GM21723 (cell line): ENCODE measurements around the gene TCHHL1.
"Not testable (repeated sequence)": the region's sequence is repeated elsewhere in the genome, so short reads cannot be mapped to it uniquely, and the experiment has no call there.

Experiments
- ATAC-seq: cut with Tn5 transposase; IDR thresholded peaks from one replicate; pipeline ENCODE4 v1.9.1; 2021; ENCODE audit warnings: mild to moderate bottlenecking, moderate library complexity; ENCODE audit not compliant: unreplicated experiment

TCHHL1 gene

DNA sequence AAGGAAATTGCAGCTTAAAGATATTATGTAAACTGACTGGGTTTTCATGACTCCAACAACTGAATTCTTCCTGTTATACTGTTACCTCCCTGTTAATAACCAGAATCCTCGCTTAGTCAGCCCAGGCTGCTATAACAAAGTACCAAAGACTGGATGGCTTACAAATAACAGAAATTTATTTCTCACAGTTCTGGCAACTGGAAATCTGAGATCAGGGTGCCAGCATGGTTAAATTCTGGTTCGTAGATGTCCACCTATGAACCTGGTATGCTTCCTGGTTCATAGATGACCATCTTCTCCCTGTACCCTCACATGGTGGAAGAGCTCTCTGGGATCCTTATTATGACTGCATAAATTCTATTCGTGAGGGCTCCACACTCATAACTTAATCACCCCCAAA lies 8.1 kb upstream of the TCHHL1 start:
- ATAC-seq: no peak

DNA sequence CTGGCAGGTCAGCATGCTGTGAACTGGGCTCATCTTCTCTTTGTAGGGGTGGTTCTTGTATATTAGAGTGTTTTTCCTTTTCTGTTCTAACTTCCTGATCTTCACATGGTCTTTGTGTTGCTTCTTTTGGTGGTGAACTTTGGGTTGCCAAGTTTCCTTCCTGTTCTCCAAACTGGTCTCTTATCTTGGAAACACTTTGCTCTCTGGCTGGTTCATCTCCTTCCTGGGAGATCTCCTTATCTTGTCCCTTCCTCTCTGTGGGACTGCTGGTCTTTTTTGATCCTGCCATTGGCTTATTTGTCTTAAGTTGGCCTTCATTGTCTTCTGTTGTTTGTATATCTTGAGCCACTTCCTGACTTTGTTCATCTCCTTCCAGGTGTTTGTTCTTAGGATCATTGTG lies 2.1 kb downstream of the TCHHL1 start:
- no peak for ATAC-seq

DNA sequence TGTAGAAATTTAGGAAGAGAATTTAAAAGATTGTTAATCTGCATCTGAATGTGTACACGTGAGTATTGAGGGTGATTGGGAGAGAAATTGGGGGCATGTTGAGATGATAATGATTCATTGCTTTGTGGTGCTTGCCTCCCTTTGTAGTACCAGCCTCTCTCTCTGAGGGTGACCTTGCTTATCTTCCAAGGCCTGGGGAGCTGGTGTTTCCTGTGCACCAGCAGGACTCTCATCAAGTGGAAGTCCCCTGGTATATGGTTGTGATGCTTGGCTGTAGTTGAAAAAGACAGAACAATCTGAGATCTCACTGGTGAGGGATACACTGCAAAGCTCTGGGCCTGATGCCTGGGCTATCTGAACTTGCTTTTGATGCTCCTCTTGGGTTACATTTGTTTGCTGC lies 4.0 kb downstream of the TCHHL1 start:
- ATAC-seq: no peak

DNA sequence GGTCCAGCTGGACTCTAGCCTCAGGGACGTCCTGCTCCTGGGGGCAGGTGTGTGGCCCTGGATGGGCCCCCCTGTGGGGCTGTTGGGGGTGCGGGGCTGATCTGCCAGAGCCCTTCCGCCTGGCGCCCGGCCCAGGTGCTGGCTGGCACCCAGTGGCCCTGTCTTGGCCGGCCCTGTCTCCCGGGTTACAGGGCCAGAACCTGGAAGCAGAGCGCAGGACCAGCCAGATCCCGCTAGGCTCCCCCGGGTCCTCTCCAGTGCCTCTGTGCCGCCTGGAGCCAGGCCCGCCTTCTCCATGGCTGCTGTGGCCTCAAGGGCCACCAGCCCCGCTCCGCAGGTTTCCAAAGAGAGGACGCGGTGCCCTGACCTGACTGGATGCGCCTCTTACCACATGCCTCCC lies 7.8 kb downstream of the TCHHL1 start:
- ATAC-seq: not testable (repeated sequence)

DNA sequence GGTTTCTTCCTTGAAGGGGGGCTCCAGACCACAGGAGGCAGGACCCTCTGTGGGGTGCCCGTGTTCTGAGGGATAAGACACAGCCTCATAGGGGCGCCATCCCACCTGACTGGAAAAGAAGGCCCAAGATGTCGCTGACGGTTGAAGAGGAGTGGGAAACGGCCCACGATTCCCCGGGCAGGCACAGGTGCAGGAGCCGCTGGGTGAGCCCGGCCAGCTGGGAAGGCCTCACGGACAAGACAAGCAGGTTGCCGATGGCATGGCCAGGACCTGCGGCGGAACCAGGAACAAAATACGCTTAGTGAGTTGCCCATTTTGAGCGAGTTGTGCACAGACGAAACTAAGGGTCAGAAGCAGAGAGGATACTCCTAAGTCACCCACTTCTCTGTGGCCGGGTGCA lies 8.4 kb downstream of the TCHHL1 start:
- not testable (repeated sequence) for ATAC-seq

DNA sequence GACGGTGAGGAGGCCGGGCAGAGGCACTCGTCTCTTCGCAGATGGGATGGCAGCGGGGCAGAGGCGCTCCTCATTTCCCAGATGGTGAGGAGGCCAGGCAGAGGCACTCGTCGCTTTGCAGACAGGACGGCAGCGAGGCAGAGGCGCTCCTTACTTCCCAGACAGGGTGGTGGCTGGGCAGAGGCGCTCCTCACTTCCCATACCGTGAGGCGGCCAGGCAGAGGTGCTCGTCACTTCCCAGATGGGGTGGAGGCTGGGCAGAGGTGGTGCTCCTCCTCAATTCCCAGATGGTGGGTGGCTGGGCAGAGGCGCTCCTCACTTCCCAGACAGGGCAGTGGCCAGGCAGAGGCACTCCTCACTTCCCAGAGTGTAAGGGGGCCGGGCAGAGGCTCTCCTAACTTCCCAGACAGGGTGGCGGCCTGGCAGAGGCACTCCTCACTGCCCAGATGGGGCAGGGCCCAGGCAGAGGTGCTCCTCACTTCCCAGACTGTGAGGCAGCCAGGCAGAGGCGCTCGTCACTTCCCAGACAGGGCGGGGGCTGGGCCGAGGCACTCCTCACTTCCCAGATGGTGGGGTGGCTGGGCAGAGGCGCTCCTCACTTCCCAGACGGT lies 9.9 kb downstream of the TCHHL1 start:
- no peak for ATAC-seq

DNA sequence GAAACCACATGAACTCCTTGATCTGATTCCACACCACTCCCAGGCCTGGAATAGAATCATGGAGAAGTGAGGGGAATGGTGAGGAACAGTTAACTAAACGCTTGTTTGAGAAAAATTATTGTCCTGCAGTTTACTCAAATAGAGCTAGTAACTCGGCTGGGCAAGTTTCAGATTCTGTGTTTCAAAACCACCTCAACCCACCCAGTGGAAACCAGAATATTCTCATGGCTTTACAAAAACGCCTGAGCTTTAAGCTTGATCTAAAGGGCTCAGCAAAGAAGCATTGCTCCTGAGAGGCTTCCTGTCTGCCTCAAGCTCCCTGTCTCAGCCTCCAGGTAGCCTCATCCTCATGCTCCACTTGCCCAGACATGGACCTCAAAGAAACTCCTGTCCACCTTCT lies 16.6 kb downstream of the TCHHL1 start:
- ATAC-seq: no peak

DNA sequence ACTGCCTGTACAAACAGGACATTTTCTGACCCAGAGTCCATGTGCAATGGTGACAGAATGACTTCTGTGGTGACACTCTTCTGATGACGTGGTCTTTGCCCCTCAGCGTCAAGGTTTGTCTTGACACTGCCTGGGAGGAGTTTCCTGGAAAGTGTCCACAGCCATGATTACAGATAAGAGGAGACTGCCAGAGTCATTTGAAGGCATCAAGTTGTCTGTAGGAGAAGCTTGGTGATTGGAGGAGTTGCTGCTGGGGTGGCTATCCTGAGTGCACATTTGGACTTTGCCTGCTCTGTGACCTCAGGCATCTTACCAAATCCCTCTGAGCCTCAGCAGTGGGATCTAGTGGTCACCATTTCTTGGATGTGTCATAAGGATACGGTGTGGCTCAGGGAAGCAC lies 17.7 kb downstream of the TCHHL1 start:
- no peak for ATAC-seq

DNA sequence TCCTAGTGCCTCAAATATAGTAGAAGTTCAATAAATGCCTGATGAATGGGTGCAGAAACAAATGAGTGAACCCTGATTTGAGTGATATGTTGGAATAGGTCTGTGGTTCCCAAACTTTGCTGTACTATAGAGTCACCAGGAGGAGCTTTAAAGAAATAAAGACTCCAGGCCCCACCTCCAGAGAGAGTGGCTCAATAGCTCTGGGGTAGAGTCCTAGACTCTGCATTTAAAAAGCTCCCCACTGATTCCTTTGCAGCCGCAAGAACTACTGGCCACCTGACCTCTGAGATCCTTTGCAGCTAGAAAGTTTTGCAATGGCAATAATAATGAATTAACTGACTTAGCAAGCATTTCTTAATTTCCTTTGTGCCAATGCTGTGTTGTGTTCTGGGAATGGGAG lies 20.9 kb downstream of the TCHHL1 start:
- ATAC-seq: no peak

DNA sequence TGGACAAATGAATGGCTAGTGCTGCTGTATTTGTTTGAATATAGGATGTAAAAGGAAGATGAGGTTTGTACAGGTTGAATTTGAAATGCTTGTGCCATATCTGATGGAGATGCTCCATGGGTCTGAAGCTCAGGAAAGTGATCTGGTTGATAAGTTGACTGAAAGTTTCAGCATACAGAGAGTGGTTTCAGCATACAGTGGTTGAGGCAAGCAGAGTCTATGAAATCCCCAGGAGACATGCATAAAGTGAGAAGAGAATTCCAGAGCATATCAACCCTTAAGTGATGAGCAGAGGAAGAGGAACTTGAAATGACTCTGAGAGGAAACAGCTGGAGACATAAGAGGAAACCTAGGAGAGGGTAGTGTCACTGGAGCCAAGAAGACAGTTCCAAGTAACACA lies 21.7 kb downstream of the TCHHL1 start:
- no peak for ATAC-seq

DNA sequence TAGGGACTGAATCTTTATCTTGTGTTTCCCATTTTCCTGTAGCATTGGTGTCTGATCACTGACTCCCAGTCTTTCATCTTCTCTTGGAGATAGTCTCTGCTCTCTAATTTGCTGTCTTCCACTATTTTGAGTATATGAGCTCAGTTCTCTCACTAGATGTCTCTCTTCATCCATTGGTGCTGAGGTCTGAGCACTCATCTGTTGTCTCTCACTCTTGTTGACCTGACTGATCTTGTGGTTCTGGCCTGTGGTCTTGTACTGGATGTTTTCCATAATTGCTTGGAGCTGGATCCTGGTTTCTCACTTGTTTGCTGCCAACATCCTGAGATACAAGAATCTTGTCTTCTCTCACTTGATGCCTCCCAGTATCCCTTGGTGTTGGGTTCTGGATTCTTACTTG lies 26.9 kb downstream of the TCHHL1 start:
- no peak for ATAC-seq

DNA sequence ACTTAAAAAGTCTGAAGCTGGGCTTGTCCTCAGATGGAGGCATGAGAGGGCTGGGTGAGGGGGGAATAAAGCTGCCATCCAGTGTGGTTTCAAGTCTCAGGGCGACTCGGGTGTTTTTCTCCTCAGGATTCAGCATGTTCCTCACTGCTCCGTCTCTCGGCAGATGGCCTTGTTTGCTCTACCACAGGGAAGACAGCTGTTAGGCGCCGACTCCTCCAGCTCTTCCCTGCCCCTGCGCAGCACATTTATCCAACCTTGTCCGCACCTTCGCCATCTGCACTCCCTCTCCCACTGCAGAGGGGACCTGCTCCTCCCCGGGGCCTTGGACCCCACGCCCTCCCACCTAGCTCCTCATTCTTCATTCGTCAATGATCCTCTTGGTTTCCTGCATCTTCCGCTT lies 35.5 kb downstream of the TCHHL1 start:
- ATAC-seq: no peak

DNA sequence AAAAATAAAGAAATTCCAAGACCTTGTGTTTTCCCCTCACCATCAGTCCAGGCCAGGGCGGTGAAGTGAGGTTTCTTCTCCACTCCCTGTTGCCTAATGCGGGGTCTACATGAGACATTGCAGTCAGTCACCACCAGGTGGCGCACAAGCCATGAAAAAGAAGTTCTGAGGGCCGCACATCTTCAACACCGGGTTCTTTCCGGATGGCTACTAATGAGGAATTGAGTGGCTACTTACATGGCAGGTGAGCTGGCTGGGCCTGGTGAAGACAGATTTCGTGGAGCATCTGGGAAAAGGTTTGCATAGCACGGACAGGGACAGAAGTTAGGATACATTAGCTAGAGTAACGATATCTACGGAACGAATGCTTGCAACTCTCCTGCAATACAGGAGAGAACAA lies 36.3 kb downstream of the TCHHL1 start:
- ATAC-seq: no peak

DNA sequence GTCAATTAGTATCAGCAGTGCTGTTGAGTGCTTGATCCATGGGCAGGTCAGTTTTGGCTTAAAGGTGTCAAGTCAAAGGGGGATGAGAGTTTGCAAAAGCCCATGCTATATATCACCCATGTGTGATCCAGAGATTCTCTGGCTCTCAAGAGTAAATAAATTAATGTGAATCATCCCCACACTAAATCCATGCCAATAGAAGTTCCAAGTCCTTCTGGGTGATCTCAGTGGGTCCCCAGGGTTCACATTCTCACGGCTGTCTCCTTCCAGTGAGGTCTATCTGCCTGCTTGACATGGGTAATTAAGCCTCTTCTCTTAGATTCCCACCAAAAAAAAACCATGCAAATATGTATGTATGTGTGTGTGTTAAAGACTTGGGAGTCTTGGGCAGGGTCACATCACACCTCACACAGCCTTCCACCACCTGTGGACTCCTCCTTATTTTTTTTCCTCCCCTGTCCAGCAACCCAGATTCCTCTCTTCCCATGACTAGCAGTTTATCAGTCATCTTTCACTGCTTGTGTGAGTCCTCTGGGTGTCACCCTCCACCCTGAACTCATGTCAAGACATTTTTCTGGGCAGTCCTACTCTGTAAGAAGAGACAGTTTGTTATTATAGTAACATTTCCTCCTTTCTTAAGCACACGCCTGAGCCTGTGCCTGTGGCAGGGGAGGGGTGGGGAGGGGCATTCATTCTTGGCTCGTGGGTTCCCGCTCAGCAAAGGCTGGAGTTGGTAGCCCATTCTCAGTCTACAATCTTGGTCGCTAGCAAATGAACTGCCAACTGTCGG lies 37.8 kb downstream of the TCHHL1 start:
- ATAC-seq: no peak

DNA sequence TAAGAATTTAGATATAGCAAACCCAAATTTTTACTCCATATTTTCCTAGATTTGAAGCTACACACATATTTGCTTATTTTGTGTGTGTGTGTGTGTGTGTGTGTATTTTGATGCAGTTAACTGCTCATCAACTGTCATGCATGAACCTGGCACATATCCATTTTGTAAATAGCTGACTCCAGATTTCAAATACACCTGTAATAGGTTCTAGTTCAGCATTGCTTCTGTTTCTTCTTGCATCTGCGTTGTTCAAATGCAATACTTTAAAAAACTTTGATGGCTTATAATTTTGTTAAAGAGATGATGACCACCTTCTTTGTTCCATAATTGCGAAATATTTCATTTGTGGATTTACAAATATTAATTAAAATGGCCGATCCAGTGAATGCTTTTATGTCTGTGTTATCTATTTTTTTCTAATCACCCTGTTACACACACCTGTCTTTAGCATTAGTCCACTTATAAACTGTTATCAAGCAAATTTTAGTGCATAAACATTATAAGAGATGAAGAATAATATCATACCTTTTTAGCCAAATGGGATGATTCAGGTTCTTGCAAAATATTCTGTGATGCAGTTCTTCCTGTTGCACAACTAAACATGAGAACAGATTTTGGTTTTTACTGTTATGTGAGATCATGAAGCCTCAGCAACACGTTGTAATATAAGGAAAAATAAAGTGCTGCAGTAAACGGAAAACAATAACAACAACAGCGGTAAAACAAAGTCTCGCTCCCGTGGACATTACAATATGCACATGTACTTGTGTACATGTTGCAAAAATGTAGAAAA lies 39.4 kb downstream of the TCHHL1 start:
- no peak for ATAC-seq

DNA sequence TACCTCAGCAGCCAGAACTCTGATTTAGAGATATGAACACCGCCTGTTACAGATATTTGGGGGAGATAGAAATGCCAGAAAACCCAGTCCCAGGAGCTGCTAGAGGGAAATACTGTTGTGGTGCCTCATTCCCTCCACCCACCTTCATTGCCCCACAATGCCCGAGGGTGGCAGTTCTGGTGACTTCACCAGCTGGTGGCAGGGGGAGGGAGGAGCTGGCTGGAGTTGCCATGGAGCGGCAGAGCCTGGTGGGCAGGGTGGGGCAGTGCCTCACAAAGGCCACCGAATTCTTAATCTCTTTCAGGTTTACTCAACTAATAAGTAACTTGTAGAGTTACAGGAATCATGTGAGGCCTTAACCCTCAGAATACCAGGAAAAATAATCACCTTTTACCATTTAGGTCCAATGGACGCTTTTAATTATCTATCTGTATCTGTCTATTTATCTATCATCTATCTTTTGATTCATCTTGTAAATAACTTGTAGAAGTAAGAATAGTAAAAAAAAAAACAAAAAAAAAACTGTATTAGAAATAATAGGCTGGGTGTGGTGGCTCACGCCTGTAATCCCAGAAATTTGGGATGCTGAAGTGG lies 40.4 kb downstream of the TCHHL1 start:
- ATAC-seq: peak; percentile 7

DNA sequence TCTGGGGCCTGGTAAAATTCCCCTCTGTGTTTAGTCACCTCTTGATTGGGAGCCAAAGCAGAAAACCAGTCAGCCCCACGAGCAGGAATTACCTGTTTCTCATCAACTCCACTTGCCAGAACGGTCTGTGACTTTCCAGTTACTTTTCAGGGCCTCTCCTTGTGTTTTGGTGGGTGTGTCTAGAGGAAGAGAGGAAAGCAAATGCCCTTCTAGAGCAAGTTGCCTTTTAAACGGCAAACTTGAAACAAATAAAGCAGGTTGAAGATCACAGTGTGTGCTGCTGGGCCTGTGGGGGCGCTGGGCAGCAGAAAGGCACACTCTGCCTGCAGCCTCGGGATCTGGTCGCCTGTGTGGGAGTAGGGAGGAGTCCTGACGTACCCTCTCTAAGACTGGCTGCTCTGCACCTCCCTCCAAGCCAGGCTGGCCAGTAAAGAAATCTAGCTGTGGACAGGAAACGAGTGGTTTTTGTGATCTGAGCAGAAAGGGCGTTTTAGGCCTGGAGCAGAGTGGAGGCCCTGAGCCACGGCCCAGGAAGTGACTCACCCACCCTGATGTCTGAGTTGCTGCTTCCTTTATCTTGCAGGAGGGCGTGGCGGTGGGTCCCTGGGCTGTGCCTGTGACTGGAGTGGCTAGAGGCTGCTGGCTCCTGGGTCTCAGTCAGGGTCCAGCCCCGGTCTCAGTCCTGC lies 41.0 kb downstream of the TCHHL1 start:
- ATAC-seq: peak; percentile 93

DNA sequence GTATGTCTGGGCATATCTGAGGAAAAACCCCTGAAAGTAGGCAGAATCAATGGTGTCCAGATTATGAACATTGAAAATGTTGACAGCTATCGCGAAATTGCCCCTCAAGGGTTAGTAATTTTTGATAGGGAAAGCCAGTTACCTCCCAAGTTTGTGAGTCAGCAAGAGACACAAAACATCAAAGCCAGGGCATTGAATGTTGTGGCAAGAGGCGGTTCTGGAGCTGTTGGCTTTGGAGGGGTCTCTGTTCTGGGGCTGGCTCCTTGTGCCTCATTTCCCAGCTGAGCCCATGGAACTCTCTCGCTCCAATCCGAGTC lies 41.5 kb downstream of the TCHHL1 start:
- ATAC-seq: no peak

DNA sequence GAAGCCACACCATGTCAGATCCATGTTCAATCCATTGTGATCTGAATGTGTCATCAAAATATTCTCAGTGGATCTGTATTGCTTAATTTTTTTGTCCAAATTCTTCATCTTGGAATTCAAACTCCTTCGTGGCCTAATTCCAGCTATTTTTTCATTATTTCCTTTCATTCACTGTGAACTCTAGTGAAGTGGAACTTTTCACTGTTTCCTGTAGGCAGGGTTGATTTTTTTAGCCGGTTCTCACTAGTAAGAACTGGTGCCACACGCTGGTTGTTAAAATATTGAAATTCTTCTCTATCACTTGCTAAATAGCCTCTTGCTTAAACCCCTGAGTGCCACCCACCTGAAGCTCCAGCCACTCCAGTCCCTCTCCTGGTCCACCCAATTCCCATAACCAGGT lies 44.5 kb downstream of the TCHHL1 start:
- ATAC-seq: no peak

DNA sequence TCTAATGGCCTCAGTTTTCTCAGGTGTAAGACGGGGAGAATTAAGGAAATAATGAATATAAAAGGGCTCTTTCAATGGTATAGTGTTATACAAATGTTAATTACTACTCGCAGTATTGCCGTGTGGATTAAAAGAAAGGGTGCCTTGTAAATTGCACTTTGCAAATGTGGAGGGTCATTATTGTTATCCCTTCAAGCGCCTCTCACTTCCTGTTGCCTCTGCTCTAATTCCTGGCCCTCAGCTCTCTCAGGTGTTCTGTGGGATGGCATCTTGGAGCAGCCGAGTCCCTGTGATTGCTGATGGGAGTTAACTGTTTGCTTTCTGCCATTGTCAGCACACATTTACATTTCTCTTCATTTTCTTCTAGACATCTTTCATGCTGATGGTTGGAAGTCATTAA lies 45.0 kb downstream of the TCHHL1 start:
- no peak for ATAC-seq

DNA sequence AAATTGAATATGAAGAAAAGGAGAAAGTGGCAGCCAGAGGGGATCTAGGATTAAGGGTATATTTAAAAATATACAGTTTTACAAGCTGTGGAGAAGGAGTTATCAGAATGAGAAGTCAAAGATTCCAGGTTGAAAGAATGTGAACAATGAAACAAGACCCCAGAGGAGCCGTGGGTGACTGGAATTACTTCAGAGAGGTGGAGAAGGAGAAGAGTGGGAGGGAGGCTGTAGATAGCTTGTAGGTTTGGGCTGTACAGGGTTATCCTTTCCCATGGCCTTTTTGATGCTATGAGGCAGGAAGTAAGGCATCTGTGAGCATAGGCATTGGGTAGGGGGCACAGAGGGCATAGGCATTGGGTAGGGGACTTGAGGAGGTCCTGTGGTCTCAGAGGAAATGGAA lies 46.8 kb downstream of the TCHHL1 start:
- no peak for ATAC-seq
